ENCODE data around the gene HSD17B8.

Gene HSD17B8

DNA sequence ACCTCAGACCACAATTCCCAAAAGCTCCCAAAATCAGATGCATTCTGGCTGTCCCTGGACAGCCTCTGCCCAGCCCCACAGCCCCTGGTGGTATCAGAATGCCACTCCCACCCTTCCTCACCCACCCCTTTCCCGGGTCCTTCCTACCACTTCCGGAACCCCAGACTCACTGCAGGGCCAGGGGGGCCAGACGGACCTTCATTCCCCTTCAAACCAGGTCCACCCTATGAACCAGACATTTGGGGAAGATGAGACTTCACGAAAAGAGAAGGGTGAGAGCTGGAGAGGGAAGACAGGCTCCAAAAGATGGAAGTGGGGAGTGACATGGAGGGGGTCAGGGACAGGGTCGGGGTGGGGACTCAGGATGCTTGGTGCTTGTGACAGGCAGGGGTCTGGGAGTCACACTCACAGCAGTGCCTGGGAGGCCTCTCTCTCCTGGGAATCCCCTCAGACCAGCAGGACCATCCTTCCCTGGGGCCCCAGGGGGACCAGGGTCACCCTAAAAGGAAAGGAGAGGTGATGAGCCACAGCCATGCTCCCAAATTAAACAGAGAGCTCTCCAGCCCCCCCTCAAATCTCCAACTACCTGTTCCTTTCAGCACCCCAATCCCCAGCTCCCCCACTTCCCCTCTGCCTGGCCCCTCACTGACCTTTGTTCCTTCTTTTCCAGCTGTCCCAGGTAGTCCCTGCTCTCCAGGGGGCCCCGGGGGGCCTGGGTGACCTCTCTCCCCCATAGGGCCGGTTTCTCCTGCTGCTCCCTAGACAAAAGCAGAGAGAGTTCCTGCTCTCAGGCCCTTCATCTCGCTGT lies 32.4 kb upstream of the HSD17B8 start:
- no peak for DNase-seq

DNA sequence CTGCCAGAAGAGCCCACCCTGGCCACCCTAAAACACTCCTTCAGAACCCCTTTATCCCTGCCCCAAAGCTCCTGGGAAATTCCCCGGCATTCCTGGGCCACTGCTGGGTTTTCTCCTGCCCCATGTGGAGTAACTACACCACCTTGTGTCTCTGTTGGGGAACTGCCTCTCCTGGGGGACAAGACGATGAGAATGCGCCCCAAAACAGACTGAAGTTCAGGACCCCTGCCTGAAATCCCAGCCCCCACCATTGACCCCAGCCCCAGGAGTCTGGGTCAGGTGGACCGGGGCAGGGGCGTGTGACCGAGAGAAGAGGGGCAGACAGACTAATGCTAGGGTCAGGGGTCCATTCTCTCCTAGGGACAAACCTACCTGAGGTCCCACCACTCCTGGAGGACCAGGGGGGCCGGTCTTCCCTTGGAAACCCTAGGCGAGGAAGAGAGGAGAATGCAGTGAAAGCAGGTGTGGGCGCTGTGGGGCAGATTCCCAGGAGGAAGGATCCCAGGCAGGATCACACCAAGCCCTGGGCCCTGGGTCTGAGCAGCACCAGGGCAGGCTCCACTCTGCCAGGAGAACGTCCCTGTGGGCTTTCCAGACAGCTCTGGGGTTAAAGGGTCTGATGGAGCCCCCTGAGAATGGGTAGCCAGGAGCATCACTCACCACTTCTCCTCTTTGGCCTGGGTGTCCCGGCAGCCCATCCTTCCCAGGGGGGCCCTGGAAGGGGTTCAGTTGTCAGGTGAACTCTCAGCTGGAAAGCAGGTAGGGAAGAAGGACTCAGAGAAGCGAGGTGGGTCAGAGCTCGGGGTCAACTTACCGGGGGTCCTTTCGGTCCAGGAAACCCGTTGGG lies 31.5 kb upstream of the HSD17B8 start:
- DNase-seq: no peak

DNA sequence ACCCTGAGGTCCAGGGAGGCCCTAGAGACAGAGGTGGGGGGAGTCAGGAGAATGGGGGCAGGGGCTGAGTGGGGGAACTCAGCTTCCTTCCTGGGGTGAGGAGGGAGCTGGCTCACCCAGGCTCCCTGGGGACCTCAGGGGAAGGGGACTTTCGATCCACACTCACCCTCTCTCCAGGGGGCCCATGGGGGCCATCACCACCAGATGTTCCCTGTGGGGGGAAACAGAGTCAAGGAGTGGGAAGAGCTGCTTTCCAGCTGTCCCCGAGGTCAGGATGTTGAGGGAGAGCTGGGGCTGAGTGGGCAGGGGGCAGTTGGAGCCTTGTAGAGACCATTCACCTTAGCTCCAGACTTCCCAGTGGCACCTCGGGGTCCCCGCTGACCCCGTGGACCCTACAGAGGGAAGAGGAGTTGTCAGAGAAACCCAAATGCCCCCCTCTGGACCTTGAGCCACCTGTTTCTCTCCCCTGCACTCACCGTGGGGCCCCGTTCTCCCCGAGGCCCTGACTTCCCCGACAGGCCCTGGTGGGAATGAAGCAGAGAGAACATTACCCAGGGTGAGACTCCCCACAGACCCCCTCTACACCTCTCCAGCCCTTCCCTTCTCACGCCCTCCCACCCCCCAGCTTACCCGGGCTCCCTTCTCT lies 30.8 kb upstream of the HSD17B8 start:
- DNase-seq: no peak

DNA sequence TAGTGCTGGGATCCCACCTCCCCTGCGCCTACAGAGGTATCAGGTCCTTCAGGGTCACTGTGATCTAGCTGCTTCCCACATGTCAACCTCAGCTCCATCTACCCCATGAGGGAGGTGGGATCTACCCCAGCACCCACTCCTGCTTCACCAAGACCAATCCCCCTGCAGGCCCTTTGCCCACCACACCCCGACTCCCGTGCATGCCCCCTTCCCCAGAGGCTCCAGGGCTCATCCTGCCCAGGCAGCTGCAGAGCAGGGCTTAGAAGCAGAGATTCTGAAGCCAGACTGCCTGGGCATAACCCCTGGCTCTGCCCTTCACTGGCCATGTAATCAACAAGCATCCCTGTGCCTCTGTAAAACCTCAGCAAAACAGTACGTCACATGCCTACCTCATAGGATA lies 29.7 kb upstream of the HSD17B8 start:
- DNase-seq: no peak

DNA sequence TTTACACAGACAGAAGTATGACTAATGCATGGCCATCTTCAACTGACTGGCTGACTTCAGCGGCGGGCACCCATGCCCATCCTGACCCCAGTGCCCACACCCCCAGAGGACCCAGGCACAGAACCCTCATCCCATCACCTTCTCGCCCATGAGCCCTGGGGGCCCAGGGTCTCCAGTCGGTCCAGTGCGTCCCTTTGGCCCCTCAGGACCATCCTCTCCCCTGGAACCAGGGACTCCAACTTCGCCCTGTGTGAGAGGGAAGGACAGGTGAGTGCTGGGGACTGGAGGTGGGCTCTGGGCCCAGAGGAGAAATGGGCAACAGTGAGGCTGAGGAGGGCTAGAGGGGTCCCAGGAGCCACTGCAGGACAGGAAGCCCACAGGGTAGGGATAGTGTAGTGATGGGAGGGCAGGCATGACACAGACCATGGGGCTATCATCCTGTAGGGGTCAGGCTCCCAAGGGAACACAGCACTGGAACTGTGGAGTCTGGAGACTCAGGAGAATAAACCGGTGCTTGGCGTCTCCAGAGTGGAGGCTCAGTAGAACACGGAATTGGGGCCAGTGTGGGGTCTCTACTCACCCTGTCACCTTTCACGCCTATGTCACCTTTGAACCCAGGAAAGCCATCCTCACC lies 28.9 kb upstream of the HSD17B8 start:
- no peak for DNase-seq

DNA sequence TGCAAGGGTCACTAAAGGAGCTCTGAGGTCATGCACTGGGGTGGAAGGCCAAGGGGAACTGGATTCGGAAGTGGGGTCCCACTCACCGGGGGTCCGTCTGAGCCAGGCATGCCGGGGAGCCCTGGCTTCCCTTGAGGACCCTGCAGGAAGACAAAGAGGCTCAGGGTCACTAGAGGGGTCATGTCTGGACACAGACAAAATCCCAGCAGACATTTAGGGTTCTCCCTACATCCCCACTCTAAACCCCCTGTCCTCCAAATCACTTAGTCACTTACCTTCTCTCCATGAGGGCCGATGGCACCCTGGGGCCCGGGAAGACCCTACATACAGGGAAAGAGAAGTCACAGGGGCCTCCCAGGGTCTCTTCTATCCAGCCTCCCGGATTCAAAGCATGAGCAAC lies 27.5 kb upstream of the HSD17B8 start:
- DNase-seq: no peak

DNA sequence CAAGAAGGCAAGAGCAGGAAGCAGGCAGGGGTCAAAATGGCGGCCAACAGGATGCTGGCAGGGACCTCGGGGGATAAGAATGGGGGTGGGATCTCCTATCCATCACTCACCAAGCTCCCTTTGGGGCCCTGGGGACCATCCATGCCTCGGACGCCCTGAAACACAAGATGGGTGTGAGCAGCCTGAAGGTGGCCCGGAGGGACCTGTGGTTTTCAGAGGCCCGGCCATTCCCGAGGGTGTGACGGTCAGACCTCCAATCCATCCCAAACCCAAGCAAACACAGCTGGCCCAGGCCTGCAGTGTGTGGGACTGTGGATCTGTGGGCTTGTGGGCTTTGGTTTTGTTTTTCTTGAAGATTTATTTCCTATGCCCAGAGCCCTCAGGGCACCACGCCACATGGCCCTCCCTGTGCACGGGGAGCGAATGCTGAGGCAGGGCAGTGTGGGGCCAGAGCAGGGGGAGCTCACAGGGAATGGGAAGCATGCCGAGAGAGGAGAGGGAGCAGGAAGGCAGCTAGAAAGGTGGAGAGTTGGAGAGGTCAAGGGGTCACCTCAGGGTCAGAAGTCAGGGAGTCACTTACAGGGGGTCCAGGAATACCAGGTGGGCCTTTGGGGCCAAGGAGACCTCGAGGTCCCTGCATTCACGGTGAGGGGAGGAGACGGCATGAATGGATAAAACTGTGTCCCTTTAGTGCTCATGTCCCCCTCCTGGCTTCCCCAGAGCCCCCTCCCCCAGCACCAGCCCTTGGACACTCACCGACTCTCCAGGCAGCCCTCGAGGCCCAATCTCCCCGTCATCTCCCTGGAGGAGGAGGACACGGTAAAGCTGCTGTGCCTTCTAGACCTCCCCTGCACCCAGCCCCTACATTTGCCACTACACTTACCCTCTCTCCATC lies 26.7 kb upstream of the HSD17B8 start:
- DNase-seq: no peak

DNA sequence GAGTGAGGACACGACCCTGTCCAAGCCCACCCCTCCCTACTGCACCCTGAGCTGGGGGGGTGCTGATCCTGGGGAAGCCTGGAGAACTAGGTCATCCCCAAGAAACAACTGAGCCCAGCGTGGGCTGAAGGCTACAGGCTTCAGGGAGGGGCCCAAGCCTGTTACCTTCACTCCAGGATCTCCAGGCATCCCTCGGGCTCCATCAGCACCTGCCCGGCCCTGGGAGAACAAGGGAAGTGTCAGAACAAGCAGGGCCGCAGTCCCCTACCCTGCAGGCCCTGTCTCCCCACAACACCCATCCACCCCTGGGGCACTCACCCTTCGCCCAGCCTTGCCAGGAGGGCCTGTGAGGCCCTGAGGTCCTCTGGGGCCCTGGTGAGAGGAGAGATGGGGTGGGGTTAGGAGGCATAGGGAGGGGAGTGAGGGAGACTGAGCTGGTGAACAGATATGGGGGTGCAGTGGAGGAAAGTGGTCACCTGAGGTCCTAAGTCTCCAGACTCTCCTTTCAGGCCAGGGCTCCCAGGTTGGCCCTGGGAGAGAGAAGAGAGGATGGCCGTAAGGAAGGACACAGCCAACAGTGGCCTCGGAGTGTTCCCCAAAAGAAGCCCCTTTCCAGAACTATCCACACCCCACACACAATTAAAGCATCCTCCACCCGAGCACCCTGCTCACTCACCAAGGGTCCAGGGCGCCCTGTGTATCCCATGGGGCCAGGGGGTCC lies 25.5 kb upstream of the HSD17B8 start:
- no peak for DNase-seq

DNA sequence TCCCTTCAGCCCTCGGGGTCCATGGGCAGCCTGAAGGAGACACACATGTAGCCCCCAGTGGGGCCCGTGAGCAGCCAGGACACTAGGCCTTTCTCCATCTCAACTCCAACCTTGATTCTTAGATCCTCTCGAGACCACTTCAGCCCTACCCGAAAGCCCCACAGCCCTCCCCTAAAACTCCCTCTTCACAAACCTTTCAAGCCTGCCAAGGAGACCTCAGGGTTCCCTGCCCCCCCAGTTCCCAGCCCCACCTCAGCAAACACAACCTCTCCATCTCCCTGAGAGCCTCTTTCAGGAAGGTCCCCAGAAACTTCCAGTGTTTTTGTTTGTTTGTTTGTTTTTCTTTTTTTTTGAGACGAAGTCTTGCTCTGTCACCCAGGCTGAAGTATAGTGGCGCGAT lies 23.3 kb upstream of the HSD17B8 start:
- no peak for DNase-seq

DNA sequence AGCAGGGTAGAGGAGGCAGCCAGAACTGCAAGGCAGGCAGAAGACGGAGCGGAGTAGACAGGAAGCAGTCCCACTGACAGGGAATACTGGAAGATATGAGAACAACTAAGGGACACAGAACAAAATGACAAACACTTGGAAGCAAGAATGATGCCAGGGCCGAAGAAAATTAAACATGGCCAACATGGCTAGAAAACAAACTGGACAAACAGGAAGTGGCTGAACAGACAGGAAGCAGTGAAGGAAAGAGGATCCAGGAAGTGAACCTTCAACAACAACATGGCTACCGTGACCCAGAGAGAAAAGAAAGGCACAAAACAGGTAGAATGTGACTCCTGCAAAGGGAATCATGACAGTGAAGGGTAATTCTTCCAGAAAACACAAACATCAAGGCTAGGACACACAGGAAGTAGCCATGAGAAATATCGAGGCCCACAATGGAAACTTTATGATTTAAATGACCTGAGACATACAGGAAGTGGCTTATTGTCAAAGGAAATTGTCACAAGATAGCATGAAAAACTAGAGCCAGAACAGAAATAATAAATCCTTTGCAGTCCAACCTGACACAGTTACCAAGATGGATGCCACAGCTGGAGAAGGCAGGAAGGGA lies 21.3 kb upstream of the HSD17B8 start:
- peak in 1 of 2 donors; percentile 33 for DNase-seq

DNA sequence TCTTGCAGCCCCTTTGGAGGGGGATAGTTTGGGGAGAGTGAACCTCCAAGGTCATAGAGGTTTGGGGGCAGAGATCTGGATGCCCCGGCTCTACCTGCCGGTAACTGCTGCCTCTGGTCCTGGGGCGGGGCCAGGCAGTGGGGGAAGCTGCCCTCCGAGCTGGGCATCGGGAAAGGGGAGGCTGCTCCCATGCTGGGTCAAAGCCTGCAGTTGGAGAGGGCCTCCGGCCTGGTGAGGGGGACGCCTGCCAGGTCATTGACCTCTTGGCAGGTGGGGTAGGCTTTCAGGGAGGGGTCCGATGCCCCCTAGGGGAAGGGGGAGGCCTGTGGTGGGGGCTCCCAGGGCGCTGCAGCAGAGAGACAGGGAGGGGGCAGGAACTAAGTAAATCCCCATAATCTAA lies 19.3 kb upstream of the HSD17B8 start:
- no peak for DNase-seq

DNA sequence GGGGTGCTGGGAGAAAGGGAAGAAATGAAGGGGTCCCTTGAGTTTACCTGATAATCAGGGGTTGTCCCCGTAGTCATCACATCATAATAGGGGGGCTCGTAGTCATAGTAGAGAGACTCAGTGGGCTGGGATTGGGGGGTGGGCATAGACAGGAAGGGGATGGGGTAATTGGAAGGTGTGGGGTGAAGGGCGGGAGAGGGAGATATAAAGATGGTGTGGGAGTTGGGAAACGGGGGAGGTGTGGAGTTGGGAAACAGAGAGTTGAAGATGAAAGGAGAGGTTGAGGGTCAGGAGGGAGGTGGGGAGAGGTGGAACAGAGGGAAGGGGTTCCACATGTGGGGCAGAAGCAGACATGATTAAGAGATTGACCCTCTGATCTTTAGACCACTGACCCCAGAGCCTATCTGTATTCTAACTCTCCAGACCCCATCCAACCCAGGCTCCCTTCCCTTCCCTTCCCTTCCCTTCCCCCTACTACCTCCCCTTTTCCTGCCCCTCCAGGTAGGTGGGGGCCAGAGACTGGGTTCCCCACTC lies 18.7 kb upstream of the HSD17B8 start:
- DNase-seq: no peak

DNA sequence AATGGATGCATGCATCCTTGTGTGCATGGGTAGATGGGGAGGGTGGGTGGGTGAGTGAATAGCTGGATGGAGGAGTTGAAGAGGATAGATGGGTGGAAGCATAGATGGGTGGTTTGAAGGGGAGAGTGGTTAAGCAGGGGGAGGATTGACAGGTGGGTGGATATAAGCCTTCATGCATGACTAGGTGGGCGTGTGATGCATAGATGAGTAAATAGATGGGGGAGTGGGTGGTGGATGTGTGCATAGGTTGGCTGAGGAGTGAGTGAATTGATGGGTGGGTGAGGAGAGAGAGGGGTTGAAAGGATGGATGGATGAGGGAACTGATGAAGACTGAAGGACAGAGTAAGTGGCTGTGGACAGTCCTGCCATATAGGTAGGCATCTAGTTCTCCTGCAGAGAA lies 16.6 kb upstream of the HSD17B8 start:
- DNase-seq: no peak

DNA sequence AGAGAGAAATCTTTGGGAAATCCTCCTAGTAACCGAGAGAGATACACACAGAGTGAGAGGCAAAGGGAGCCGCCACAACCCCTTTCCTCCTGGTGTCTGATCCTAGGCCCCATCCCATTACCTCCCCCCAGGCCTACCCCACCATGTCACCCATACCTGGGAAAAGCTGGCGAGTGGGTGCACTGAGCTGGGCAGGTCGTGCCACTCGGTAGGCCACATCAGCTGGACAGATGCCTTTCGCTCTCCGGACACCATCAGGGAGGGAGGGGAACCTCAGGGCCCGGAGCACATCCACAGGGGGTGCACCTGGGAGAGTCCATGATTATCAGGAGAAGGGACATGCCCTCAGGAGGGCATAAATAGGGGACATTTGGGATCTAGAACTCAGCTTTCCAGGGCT lies 15.3 kb upstream of the HSD17B8 start:
- DNase-seq: no peak

DNA sequence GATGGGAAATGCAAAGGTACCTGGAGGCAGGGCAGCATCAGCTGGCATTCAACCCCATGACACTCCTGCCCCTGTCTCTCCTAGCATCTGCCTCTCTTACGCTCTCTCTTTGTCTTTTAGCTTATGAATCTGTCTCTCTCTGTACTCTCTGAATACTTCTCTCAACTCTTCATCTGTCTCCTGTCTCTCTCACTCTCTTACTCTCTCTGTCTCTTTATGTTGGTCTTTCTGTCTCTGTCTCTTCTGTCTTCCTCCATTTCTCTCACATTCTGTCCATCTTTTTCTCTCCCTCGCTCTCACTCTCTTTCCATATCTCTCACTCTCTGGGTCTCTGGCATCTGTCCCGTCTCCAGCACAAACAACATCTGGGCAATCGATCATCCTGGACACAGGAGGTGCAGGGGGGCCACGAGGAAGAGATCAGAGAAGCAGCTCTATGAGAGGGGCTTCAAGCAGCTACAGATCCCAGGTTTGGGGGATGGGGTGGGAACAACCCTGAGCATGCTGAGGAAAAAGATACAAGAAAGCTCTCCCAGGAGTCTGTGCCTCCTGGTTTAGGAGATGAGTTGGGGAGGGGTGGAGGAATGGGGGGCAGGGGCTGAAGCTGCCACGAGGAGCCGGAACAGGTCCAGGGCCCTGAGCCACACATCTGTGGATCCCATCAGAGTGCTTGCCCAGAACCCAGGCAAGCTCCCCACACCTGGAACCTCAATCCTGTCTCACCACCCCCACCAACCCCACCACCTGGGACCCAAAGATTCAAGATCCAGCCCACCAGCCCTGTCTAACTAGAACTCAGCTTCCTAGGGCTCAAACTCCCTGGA lies 14.6 kb upstream of the HSD17B8 start:
- DNase-seq: no peak

DNA sequence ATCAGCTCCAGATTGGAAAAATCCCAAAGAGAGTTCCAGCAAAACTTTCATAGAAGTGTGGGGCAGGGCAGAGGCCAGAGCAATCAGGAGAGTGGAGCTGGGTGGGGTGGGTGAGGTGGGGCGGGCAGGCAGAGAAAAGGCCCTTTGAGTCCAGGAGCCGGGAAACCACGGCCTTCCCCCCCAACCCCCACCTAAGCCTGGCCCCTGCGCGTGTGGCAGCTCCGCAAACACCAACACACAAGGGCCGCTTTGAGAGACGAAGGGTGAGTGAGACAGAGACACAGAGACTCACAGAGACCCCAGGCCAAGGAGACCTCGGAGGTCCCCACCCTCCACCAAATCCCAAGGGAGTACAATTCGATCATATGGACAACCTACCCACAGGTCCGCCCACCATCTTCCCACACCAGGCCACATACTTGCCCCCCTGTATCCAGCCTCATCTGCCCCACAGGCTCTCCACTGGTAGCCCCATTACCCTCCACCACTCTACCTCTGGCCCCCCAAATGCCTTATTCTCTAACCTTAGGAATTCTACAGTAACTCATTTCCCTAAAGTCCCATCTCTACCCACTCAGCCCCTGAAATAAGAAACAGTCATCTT lies 13.8 kb upstream of the HSD17B8 start:
- no peak for DNase-seq

DNA sequence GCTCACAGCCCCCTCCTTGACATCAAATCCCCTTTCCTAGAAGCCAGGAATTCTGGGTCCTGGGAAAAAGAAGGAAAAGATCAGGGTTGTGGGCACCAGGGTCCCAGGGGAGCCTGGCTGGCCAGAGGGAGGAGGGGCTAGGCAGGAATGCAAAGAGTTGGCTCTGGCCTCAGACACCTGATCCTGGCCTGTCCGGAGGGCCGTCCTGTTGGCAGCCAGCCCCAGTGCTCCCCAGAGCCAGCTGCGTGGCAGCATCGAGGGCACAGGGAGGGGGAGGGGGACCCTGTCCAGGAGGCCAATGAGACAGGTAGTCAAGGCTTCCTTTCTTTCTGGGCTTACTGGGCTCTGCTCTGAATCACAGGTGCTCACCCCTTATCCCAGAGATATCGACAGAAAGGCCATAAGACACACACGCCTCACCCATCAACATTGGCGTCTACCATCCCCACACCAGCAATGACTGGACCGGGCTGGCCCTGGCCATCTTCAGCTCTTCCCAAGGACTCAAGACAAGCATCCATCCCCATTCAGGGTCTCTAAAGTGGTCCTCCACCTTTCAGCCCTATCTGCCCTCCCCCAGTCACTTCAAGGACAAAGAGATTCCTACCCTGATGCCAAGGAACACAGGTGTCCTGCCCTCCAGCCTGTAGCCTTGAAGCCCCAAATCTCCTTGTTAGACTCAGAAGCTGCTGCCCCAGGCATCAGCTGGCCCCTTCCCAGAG lies 12.9 kb upstream of the HSD17B8 start:
- no peak for DNase-seq

DNA sequence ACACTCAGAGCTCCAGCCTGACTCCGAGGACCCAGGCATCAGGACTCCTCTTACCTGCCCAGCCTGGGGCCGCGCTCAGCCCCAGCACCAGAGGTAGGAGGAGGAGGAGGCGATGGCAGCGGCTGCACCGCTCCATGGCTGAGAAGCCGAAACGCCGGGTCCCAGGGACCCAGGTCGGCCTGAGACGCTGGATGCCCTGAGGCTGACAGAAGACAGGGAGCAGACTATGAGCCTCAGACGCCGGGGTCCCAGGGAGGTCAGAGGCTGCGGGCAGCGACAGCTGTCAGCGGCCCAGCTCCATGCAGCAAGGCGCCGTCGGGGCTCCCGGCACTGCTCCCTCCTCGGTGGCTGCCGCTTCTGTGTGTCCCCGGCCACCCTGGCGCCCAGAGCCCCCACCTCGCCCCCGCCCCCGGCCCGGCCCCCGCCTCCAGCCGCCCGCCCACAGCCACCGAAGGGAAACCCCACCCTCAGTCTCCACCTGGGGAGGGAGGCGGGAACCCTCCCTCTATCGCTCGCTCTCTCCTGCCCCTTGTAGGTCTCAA lies 12.3 kb upstream of the HSD17B8 start, which contains the start of gene COL11A2:
Gene COL11A2 (minus strand): TSS at position 363 of the 542 bp plus-strand sequence. CDS start 227 bp downstream, at position 136.
- peak in 1 of 2 donors; percentile 46 for DNase-seq
